SJCRH30 (cell line): ENCODE measurements around the gene CD7. TPM values are rescaled to one million over a fixed set of nuclear protein-coding genes. Genes with fewer than 3 reads are reported as not detected.

Experiments
- DNase-seq, 2 experiments: peaks; one replicate each; pipeline ENCODE4 v3.0.0-alpha.2; 2015 to 2020
- H3K27ac ChIP-seq: fragments of 250-450 bp; sonication (Bioruptor Pico); 2 replicates; pipeline ENCODE4 v1.5.1; 2020; ENCODE audit warnings: mild to moderate bottlenecking, moderate library complexity
- H3K27me3 ChIP-seq: fragments of 250-450 bp; sonication (Bioruptor Pico); 2 replicates; pipeline ENCODE4 v1.5.1; 2020; ENCODE audit warnings: mild to moderate bottlenecking, moderate library complexity
- H3K36me3 ChIP-seq: fragments of 250-450 bp; sonication (Bioruptor Pico); 2 replicates; pipeline ENCODE4 v1.5.1; 2020; ENCODE audit warnings: mild to moderate bottlenecking, moderate library complexity
- H3K4me1 ChIP-seq: fragments of 250-450 bp; sonication (Bioruptor Pico); 2 replicates; pipeline ENCODE4 v1.5.1; 2020; ENCODE audit warnings: mild to moderate bottlenecking, moderate library complexity
- H3K4me3 ChIP-seq: fragments of 250-450 bp; sonication (Bioruptor Pico); 2 replicates; pipeline ENCODE4 v1.5.1; 2020; ENCODE audit warnings: mild to moderate bottlenecking, moderate library complexity
- H3K9me3 ChIP-seq: fragments of 250-450 bp; sonication (Bioruptor Pico); replicated peaks from 2 replicates; pipeline ENCODE4 v1.5.1; 2020; ENCODE audit warnings: mild to moderate bottlenecking, moderate library complexity
- total RNA-seq: library from RNA; depleted of rRNA; stranded (reverse); fragments of >200 nt; shearing (Covaris generic); gene quantifications from 2 replicates; pipeline ENCODE4 v1.2.3, GENCODE V29; 2014

CD7 gene
- total RNA-seq, 1 experiment from 2014 or later, result 4.8 TPM

- peak; percentile 94 to 98 for DNase-seq
- Histone ChIP-seq H3K27me3 (no peaks in the 10 kb centered on the region), H3K27ac (peak overlapping the region; percentile 94), H3K4me1 (peaks cover 61% of the 10 kb centered on the region), H3K4me3 (peak overlapping the region; percentile 52), H3K9me3 (no peaks in the 10 kb centered on the region), H3K36me3 (no peaks in the 10 kb centered on the region)
Observed at GRCh38 chr17:82338858-82339633, 21.6 kb upstream of the CD7 start.

- peaks cover 74% of the 10 kb centered on the region for H3K4me1 ChIP-seq
Observed at GRCh38 chr17:82334622-82335394, 17.4 kb upstream of the CD7 start.

GRCh38 chr17:82334204-82334621 is 16.8 kb upstream of the CD7 start:
- no peak for DNase-seq
- H3K4me3 ChIP-seq, result no peak overlapping the region
- no peaks in the 10 kb centered on the region for H3K36me3 ChIP-seq
- H3K27me3 ChIP-seq, result no peaks in the 10 kb centered on the region
- H3K9me3 ChIP-seq, result no peaks in the 10 kb centered on the region
- no peak overlapping the region for H3K27ac ChIP-seq
- peaks cover 74% of the 10 kb centered on the region for H3K4me1 ChIP-seq

More at GRCh38 chr17:82334622-82335394, 17.4 kb upstream of the CD7 start:
- no peak overlapping the region for H3K4me3 ChIP-seq
- no peaks in the 10 kb centered on the region for H3K36me3 ChIP-seq
- H3K27ac ChIP-seq, result no peak overlapping the region
- H3K27me3 ChIP-seq, result no peaks in the 10 kb centered on the region
- H3K9me3 ChIP-seq, result no peaks in the 10 kb centered on the region
- DNase-seq, result no peak

GRCh38 chr17:82333279-82334171 is 16.1 kb upstream of the CD7 start, which contains the start of gene SECTM1:
TSS of gene SECTM1 (minus strand) at chr17:82333766. CDS start at chr17:82327240, 6,526 bp downstream.
- no peaks in the 10 kb centered on the region for H3K36me3 ChIP-seq
- H3K27ac ChIP-seq, result no peak within 1 kb of the TSS
- no peaks in the 10 kb centered on the region for H3K9me3 ChIP-seq
- H3K4me3 ChIP-seq, result peak within 1 kb of the TSS; percentile 19; the same call in 1 of the 2 replicates
- DNase-seq, result no peak
- no peaks in the 10 kb centered on the region for H3K27me3 ChIP-seq
- peaks cover 70% of the 10 kb centered on the region for H3K4me1 ChIP-seq

- Histone ChIP-seq H3K4me1 (peaks cover 62% of the 10 kb centered on the region), H3K27me3 (no peaks in the 10 kb centered on the region), H3K9me3 (no peaks in the 10 kb centered on the region), H3K4me3 (peak overlapping the region; percentile 19), H3K27ac (no peak overlapping the region), H3K36me3 (no peaks in the 10 kb centered on the region)
- DNase-seq, result no peak
Observed at GRCh38 chr17:82332669-82333278, 15.4 kb upstream of the CD7 start.

GRCh38 chr17:82331345-82331939 is 14.0 kb upstream of the CD7 start:
- no peak for DNase-seq
- Histone ChIP-seq H3K27me3 (peaks cover 3% of the 10 kb centered on the region; the same call in 1 of the 2 replicates), H3K4me1 (peaks cover 50% of the 10 kb centered on the region), H3K27ac (no peak overlapping the region), H3K9me3 (no peaks in the 10 kb centered on the region), H3K4me3 (no peak overlapping the region), H3K36me3 (no peaks in the 10 kb centered on the region)

- Histone ChIP-seq H3K4me3 (no peak overlapping the region), H3K4me1 (peaks cover 43% of the 10 kb centered on the region), H3K27me3 (peaks cover 5% of the 10 kb centered on the region), H3K36me3 (no peaks in the 10 kb centered on the region), H3K27ac (peak overlapping the region; percentile 2; the same call in 1 of the 2 replicates), H3K9me3 (no peaks in the 10 kb centered on the region)
- peak; percentile 100 for DNase-seq
Observed at GRCh38 chr17:82330322-82331239, 13.2 kb upstream of the CD7 start.

GRCh38 chr17:82329683-82330321 is 12.4 kb upstream of the CD7 start:
- H3K9me3 ChIP-seq, result no peaks in the 10 kb centered on the region
- no peaks in the 10 kb centered on the region for H3K36me3 ChIP-seq
- peaks cover 35% of the 10 kb centered on the region for H3K4me1 ChIP-seq
- peaks cover 13% of the 10 kb centered on the region for H3K27me3 ChIP-seq
- H3K27ac ChIP-seq, result peak overlapping the region; percentile 1; the same call in 1 of the 2 replicates
- no peak overlapping the region for H3K4me3 ChIP-seq
- no peak for DNase-seq

GRCh38 chr17:82328994-82329507 is 11.6 kb upstream of the CD7 start:
- Histone ChIP-seq H3K4me3 (no peak overlapping the region), H3K36me3 (no peaks in the 10 kb centered on the region), H3K9me3 (no peaks in the 10 kb centered on the region), H3K27me3 (peaks cover 16% of the 10 kb centered on the region), H3K27ac (no peak overlapping the region), H3K4me1 (peaks cover 32% of the 10 kb centered on the region)
- DNase-seq, result no peak

GRCh38 chr17:82328141-82328993 is 11.0 kb upstream of the CD7 start:
- DNase-seq, result no peak
- no peaks in the 10 kb centered on the region for H3K36me3 ChIP-seq
- H3K4me1 ChIP-seq, result peaks cover 32% of the 10 kb centered on the region
- H3K27me3 ChIP-seq, result peaks cover 22% of the 10 kb centered on the region
- H3K4me3 ChIP-seq, result no peak overlapping the region
- H3K9me3 ChIP-seq, result no peaks in the 10 kb centered on the region
- no peak overlapping the region for H3K27ac ChIP-seq

GRCh38 chr17:82327757-82328140 is 10.3 kb upstream of the CD7 start:
- Histone ChIP-seq H3K27ac (no peak overlapping the region), H3K9me3 (no peaks in the 10 kb centered on the region), H3K4me1 (peaks cover 30% of the 10 kb centered on the region), H3K27me3 (peaks cover 27% of the 10 kb centered on the region), H3K36me3 (no peaks in the 10 kb centered on the region), H3K4me3 (no peak overlapping the region)
- no peak for DNase-seq

- no peak for DNase-seq
- no peak overlapping the region for H3K4me3 ChIP-seq
- no peak overlapping the region for H3K27ac ChIP-seq
- H3K4me1 ChIP-seq, result peaks cover 26% of the 10 kb centered on the region
- no peaks in the 10 kb centered on the region for H3K9me3 ChIP-seq
- no peaks in the 10 kb centered on the region for H3K36me3 ChIP-seq
- H3K27me3 ChIP-seq, result peaks cover 30% of the 10 kb centered on the region
Observed at GRCh38 chr17:82327289-82327688, 9.9 kb upstream of the CD7 start.
